Measurements from ENCODE around the gene BRSK1. TPM values are rescaled to one million over a fixed set of nuclear protein-coding genes. Genes with fewer than 3 reads are reported as not detected.

The BRSK1 gene
- total and polyA plus RNA-seq, 4 donors: 46.4 to 206 (median 127) TPM

DNA sequence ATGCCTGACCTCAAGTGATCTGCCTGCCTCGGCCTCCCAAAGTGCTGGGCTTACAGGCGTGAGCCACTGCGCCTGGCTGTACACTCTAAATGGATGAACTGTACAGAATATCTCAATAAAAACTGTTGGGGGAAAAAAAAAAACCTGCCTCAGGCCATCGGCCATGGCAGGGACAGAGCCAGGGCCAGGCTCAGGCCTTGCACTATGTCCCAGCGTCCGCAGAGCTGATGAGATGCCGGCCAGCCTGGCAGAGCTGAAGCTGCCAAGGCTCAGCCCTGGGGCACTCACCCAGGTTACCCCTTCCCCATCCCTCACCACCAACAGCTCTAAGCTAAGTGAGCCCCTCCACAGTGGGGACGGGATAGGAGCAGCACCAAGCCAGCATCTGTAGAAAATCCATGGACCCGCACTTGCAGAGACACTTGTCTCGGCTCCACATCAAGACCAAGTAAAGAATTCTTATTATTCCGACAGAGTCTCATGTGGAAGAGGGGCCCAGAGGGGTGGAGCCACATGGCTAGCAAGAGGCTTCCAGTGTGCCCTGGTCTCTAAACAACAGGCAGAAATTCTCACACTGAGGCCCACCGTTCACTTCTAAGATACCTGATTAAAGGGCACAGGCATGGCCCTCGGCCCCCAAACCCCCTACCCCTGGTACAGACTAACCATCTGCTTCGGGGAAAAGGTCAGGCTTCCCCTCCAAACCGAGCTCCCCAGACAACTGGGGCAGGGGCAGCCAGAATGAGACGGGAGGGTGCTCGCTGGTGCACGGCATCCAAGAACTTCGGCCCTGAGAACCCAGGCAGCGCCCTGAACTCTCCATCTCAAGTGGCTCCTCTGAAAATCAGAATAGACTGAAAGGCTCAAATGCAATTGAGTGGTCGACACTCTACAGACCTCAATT, 30.8 kb upstream of the BRSK1 start:
- H3K9me3 ChIP-seq (ENCODE audit: control insufficient read depth, insufficient read depth, low read length): no peaks in the 10 kb centered on the region
- no peak for DNase-seq (ENCODE audit: low read depth in 4 of 6, low spot score in 6 of 6)
- peaks cover 39% of the 10 kb centered on the region for H3K4me1 ChIP-seq (ENCODE audit: control insufficient read depth, insufficient read depth, low read length)
- H3K27ac ChIP-seq (ENCODE audit: low read depth, low read length): no peak overlapping the region
- H3K36me3 ChIP-seq (ENCODE audit: control insufficient read depth, insufficient read depth, low read length): peaks cover 72% of the 10 kb centered on the region
- WGBS (ENCODE audit: insufficient coverage): 87% methylated on average over 16 of the region's 21 CpGs
- no peak overlapping the region for H3K4me3 ChIP-seq (ENCODE audit: low read depth, low read length)
- H3K27me3 ChIP-seq (ENCODE audit: control insufficient read depth, insufficient read depth, low read length): no peaks in the 10 kb centered on the region

DNA sequence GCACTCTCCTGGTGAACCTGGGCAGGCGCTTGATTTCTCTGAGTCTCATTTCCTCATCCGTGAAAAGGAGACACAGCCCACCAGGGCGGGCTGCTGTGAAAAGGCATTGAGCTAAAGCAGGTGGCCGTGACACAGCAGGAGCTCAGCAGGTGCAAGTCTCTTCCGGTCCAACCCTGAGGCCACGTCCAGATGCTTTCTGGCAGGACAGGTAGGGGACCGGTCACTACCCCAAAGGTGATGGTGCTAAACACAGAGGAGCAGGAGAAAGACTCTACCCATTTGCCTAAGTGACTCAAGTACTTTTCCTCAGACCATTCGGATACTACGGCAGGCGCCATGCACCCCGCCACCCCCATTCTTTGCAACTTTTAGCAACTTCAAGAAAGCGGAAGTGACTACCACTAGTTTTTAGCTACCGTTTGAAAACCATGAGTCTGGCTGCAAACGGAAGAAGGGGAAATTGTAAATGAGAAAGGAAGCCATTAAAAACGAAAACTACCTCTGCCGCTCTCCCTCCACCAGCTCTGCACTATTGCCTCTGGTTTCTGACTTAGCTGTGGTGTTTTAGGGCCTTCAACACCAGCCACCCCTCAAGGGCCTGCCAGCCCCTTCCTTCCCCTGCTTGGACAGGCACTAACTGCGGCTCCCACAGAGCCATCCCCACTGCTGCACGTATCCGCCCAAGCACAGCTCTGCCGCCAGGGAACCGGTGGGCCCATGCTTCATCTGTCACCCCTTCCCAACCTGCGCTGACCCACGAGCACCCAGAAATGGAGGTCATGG, 29.8 kb upstream of the BRSK1 start:
- no peaks in the 10 kb centered on the region for H3K27me3 ChIP-seq (ENCODE audit: control insufficient read depth, insufficient read depth, low read length)
- peaks cover 40% of the 10 kb centered on the region for H3K4me1 ChIP-seq (ENCODE audit: control insufficient read depth, insufficient read depth, low read length)
- WGBS (ENCODE audit: insufficient coverage): 68% methylated on average over 13 of the region's 23 CpGs
- H3K9me3 ChIP-seq (ENCODE audit: control insufficient read depth, insufficient read depth, low read length): no peaks in the 10 kb centered on the region
- DNase-seq (ENCODE audit: low read depth in 4 of 6, low spot score in 6 of 6): no peak
- no peak overlapping the region for H3K4me3 ChIP-seq (ENCODE audit: low read depth, low read length)
- no peak overlapping the region for H3K27ac ChIP-seq (ENCODE audit: low read depth, low read length)
- H3K36me3 ChIP-seq (ENCODE audit: control insufficient read depth, insufficient read depth, low read length): peaks cover 62% of the 10 kb centered on the region

DNA sequence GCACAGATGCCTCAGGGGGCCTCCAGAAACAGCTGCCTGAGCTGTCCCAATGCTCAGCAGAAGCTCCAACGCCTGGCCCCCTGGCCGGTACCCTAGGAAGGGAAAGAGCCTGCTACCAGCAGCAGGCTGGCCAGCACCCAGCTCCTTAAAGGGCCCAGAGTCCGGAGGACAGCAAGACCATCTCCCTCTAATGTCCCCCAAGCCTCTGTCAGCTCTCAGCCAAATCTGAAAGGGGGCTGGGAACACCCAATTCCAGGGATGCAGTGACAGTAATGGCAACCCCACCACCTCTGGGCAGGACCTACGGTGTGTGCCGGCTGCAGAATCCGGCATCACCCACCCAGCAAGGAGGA, 29.2 kb upstream of the BRSK1 start:
- Histone ChIP-seq H3K4me3 (ENCODE audit: low read depth, low read length) (no peak overlapping the region), H3K4me1 (ENCODE audit: control insufficient read depth, insufficient read depth, low read length) (peaks cover 44% of the 10 kb centered on the region), H3K36me3 (ENCODE audit: control insufficient read depth, insufficient read depth, low read length) (peaks cover 60% of the 10 kb centered on the region), H3K27ac (ENCODE audit: low read depth, low read length) (no peak overlapping the region), H3K9me3 (ENCODE audit: control insufficient read depth, insufficient read depth, low read length) (no peaks in the 10 kb centered on the region), H3K27me3 (ENCODE audit: control insufficient read depth, insufficient read depth, low read length) (no peaks in the 10 kb centered on the region)
- no peak for DNase-seq (ENCODE audit: low read depth in 4 of 6, low spot score in 6 of 6)
- WGBS (ENCODE audit: insufficient coverage): 73% methylated on average over 6 of the region's 6 CpGs

DNA sequence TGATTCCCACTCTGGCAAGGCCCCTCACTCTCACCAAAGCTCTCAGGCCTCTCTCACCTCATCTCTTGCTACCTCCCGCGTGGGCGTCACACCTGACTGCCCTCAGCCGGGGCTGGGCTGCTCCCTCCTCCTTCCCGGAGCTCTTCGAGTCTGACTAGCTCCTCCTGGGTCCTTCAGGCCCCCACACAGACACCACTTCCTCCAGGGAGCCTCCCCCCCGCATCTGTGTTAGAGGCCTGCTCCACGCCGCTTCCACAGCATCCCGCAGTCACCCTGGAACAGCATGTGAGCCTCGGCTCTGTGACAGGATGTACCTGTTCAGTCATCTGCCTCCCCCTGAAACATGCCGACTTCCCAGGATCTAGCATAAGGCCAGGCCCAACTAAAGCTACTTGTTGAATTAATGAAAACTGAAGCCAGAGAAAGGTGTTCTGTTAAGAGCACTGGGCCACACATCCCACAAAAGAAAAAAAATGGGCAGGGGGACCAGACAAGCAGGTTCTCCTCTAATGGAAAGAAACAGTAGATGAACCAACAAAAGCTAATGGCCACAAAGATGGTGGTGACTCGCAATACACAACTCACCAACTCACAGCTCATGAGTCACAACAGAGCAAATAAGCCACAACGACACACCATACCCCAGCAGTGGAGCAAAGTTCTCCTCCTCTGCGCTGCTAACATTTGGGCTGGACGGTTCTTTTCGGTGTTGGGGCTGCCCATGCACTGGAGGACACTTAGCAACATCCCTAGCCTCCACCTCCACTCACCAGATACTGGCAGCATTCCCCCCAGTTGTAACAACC, 28.0 kb upstream of the BRSK1 start:
- Histone ChIP-seq H3K36me3 (ENCODE audit: control insufficient read depth, insufficient read depth, low read length) (peaks cover 47% of the 10 kb centered on the region), H3K27ac (ENCODE audit: low read depth, low read length) (no peak overlapping the region), H3K4me1 (ENCODE audit: control insufficient read depth, insufficient read depth, low read length) (peaks cover 50% of the 10 kb centered on the region), H3K9me3 (ENCODE audit: control insufficient read depth, insufficient read depth, low read length) (no peaks in the 10 kb centered on the region), H3K4me3 (ENCODE audit: low read depth, low read length) (no peak overlapping the region), H3K27me3 (ENCODE audit: control insufficient read depth, insufficient read depth, low read length) (no peaks in the 10 kb centered on the region)
- 73% methylated on average over 17 of the region's 17 CpGs for WGBS (ENCODE audit: insufficient coverage)
- no peak for DNase-seq (ENCODE audit: low read depth in 4 of 6, low spot score in 6 of 6)

DNA sequence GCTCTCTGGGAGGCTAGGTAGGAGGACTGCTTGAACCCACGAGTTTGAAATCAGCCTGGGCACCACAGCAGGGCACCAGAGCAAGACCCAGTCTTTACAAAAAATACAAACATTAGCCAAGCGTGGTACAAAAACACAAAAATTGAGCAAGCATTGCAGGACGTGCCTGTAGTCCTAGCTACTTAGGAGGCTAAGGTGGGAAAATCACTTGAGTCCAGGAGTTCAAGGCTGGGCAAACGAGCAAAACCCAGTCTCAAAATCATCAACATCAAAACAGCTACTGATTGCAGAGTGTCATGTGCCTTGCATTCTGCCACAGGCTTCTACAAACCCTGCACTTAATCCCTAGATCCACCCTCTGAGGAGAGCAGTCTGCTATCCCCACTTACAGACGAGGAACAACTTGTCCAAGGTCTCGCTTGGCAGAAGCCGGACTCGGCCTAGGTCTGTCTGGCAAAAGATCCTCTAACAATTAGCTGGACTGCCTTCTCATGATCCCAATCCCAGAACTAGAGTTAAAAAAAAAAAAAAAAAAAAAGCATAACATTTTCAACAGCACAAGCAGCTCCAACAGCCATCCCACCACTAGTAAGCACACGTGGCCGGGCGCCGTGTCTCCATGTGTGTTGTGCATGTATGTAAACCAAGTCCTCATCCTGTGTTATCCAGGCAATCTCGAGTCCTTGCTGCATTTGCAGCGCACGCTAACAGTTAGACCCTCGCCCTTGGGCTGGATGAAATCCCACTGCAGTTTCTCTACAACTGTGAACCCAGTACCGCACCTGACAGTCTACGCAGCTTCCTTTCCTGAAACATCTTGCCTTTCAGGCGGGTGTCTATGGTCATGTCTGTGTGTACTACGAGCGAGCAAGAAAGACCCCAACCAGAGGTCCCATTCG, 27.0 kb upstream of the BRSK1 start:
- Histone ChIP-seq H3K4me3 (ENCODE audit: low read depth, low read length) (peak overlapping the region; percentile 75), H3K36me3 (ENCODE audit: control insufficient read depth, insufficient read depth, low read length) (peaks cover 42% of the 10 kb centered on the region), H3K27me3 (ENCODE audit: control insufficient read depth, insufficient read depth, low read length) (no peaks in the 10 kb centered on the region), H3K27ac (ENCODE audit: low read depth, low read length) (no peak overlapping the region), H3K9me3 (ENCODE audit: control insufficient read depth, insufficient read depth, low read length) (no peaks in the 10 kb centered on the region), H3K4me1 (ENCODE audit: control insufficient read depth, insufficient read depth, low read length) (peaks cover 50% of the 10 kb centered on the region)
- no peak for DNase-seq (ENCODE audit: low read depth in 4 of 6, low spot score in 6 of 6)
- 72% methylated on average over 13 of the region's 22 CpGs for WGBS (ENCODE audit: insufficient coverage)

DNA sequence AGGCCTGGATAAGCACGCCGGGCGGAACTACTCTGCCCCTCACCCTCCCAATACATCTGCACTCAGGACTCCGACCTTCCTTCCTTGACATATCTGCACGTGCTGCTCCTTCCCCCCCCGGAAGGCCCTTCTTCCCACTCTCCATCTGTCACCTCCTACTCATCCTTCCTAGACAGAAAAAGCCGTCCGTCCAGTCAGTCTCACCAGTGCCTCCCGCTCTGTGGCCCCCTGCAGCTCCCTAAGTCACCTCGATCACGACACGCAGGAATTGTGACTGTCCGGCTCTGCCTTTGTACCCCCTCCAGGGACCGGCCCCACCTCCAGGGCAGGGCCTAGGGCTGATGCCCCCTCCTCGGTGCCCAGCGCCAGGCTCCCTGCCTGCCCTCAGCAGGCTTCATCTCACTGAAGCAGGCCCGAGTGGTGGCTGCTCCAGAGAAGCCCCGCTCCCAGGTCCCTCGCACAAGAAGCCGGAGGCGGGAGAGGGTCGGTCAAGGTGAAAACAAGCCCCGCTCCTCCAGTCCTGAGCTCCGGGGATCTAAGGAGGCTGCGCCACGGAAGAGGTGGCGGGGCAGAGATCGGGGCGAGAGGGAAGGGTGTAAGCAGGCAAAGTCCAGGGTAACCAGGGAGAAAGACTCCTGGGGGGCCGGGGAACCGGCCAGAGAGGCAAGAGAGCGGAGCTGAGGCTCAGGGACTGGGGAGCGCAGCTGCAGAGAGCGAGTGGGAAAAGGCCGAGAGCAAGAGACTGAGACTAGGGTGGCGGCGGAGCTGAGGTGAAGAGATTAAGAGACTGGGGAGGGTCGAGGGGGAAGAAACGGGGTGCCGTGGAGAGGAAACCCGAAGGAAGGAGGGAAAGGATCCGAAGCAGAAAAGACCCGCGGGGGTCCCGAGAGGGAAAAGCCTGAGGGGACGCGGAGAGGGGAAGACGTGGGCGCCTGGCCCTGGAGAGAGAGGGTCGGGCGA, 26.1 kb upstream of the BRSK1 start:
- H3K9me3 ChIP-seq (ENCODE audit: control insufficient read depth, insufficient read depth, low read length): no peaks in the 10 kb centered on the region
- H3K4me1 ChIP-seq (ENCODE audit: control insufficient read depth, insufficient read depth, low read length): peaks cover 50% of the 10 kb centered on the region
- H3K4me3 ChIP-seq (ENCODE audit: low read depth, low read length): peak overlapping the region; percentile 75
- peaks cover 43% of the 10 kb centered on the region for H3K36me3 ChIP-seq (ENCODE audit: control insufficient read depth, insufficient read depth, low read length)
- no peaks in the 10 kb centered on the region for H3K27me3 ChIP-seq (ENCODE audit: control insufficient read depth, insufficient read depth, low read length)
- DNase-seq (ENCODE audit: low read depth in 4 of 6, low spot score in 6 of 6): peak in 2 of 6 donors; percentile 16 to 29
- H3K27ac ChIP-seq (ENCODE audit: low read depth, low read length): no peak overlapping the region
- 5% methylated on average over 50 of the region's 51 CpGs for WGBS (ENCODE audit: insufficient coverage)

DNA sequence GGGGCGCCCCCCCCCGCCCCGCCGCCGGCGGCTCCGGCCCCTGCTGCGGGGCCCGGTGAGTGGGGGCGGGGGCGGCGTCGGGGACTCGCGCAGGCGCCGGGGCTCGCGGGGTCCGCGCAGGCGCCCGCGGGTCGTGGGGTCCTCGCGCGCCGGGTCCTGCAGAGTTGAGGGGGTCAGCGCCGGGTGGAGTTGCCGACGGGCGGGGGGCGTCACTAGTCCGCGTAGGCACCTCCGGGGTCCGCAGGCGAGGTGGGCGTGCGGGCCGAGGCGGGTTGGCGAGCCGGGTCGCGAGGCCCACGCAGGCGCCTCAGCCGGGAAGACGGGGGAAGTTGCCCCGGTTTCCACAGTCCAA, 25.3 kb upstream of the BRSK1 start:
- peak overlapping the region; percentile 83 for H3K4me3 ChIP-seq (ENCODE audit: low read depth, low read length)
- peaks cover 36% of the 10 kb centered on the region for H3K36me3 ChIP-seq (ENCODE audit: control insufficient read depth, insufficient read depth, low read length)
- H3K27me3 ChIP-seq (ENCODE audit: control insufficient read depth, insufficient read depth, low read length): no peaks in the 10 kb centered on the region
- DNase-seq (ENCODE audit: low read depth in 4 of 6, low spot score in 6 of 6): peak in 2 of 6 donors; percentile 42 to 80
- H3K4me1 ChIP-seq (ENCODE audit: control insufficient read depth, insufficient read depth, low read length): peaks cover 46% of the 10 kb centered on the region
- H3K27ac ChIP-seq (ENCODE audit: low read depth, low read length): peak overlapping the region; percentile 95
- WGBS (ENCODE audit: insufficient coverage): 0% methylated on average over 53 of the region's 53 CpGs
- no peaks in the 10 kb centered on the region for H3K9me3 ChIP-seq (ENCODE audit: control insufficient read depth, insufficient read depth, low read length)

DNA sequence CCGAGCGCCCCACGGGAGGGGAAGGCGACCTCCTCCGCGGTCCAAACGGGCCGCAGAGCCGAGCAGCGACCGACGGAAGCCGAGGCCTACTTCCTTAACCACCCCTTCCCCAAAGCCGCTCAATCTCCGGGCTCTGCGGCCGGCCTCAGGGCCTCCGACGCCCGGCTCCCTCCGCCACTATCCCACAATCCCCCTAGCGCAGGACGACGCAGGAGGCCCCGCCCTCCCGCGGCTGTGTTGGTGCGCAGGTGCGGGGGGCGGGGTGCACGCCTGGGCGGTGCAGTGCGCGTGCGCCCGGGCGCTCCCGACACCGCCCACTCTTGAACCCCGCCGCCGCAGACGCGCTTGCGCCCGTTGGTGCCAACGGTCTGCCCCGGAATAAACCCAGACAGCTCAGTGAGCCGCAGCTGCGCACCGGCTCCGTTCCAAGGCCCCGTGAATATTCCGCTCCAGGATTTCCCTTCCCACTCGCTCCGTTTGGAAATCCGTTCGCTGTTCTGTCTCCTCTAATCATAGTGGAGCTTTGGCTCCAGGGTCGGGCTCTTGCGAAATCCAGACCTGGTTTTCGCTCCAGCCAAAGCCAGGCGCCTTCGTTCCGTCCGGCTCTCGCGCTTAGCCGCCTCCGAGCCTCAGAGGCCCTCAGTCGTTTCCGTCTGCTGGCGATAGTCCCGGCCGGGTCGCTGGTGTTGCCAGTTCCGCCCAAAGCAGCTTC, 24.8 kb upstream of the BRSK1 start, which contains the start of gene PPP6R1:
PPP6R1 (minus strand) TSS at position 190 of the 712 bp plus-strand sequence. CDS start 11,914 bp downstream, outside the sequence.
- Histone ChIP-seq H3K9me3 (ENCODE audit: control insufficient read depth, insufficient read depth, low read length) (no peaks in the 10 kb centered on the region), H3K4me1 (ENCODE audit: control insufficient read depth, insufficient read depth, low read length) (peaks cover 46% of the 10 kb centered on the region), H3K27me3 (ENCODE audit: control insufficient read depth, insufficient read depth, low read length) (no peaks in the 10 kb centered on the region), H3K36me3 (ENCODE audit: control insufficient read depth, insufficient read depth, low read length) (peaks cover 33% of the 10 kb centered on the region), H3K4me3 (ENCODE audit: low read depth, low read length) (peak within 1 kb of the TSS; percentile 83), H3K27ac (ENCODE audit: low read depth, low read length) (peak within 1 kb of the TSS; percentile 95)
- DNase-seq (ENCODE audit: low read depth in 4 of 6, low spot score in 6 of 6): peak; percentile 99 to 100 (median 100)
- WGBS (ENCODE audit: insufficient coverage): under 1% methylated on average over 76 of the region's 76 CpGs

Measured in spinal cord (tissue), 10 donors.